ENCODE results near the gene SESN1.

Gene SESN1

DNA sequence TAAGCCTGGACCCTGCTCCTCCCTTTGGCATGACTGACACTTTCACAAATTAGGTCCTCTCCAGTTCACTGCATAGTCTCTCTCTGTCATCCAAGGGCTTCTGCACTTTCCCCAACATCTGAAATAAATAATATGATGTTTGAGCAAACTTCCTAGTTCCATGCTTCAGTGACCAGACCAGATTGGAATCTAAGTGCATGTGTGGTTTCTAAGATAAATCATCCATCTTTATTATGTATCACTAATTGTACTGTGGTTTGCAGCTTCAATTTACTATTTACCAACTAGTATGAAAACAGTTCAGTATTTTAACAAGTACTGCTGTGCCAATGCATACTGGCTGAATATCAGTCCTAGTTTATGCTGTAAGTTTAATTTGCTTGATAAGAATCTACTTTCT is 18.7 kb downstream of the SESN1 start:
- ChIA-PET CTCF (no interaction called here), POLR2A (ENCODE audit: low non-redundant PET) (no interaction called here)
- TF ChIP-seq, protein P1, sequence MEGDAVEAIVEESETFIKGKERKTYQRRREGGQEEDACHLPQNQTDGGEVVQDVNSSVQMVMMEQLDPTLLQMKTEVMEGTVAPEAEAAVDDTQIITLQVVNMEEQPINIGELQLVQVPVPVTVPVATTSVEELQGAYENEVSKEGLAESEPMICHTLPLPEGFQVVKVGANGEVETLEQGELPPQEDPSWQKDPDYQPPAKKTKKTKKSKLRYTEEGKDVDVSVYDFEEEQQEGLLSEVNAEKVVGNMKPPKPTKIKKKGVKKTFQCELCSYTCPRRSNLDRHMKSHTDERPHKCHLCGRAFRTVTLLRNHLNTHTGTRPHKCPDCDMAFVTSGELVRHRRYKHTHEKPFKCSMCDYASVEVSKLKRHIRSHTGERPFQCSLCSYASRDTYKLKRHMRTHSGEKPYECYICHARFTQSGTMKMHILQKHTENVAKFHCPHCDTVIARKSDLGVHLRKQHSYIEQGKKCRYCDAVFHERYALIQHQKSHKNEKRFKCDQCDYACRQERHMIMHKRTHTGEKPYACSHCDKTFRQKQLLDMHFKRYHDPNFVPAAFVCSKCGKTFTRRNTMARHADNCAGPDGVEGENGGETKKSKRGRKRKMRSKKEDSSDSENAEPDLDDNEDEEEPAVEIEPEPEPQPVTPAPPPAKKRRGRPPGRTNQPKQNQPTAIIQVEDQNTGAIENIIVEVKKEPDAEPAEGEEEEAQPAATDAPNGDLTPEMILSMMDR (conservative IDR thresholded peaks at IDR 0.05; ENCODE audit: low read depth), result no peak
- H3K27ac ChIP-seq, result no peak overlapping the region
- DNase-seq (ENCODE audit: low spot score), result no peak

DNA sequence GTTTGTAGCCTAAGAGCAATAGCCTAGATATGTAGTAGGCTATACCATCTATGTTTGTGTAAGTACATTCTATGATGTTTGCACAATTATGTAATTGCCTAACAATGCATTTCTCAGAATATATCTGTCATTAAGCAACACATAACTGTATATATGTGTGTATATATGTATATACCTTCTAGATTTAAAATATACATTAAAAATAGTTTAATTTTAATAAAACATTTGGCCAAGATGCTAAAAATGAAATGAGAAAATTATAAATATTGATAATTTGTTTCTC is 20.6 kb downstream of the SESN1 start:
- CTCF ChIA-PET, result interaction anchor here (0.5 to 1.9 kb wide), 6 partner anchors 12 to 1024 kb away, joined by 3 to 11 read pairs (median 6); partner anchors contain the start of gene ARMC2
- no peak for DNase-seq (ENCODE audit: low spot score)
- POLR2A ChIA-PET (ENCODE audit: low non-redundant PET), result no interaction called here
- TF ChIP-seq, protein P1 (conservative IDR thresholded peaks at IDR 0.05; ENCODE audit: low read depth), result no peak
- no peak overlapping the region for H3K27ac ChIP-seq

DNA sequence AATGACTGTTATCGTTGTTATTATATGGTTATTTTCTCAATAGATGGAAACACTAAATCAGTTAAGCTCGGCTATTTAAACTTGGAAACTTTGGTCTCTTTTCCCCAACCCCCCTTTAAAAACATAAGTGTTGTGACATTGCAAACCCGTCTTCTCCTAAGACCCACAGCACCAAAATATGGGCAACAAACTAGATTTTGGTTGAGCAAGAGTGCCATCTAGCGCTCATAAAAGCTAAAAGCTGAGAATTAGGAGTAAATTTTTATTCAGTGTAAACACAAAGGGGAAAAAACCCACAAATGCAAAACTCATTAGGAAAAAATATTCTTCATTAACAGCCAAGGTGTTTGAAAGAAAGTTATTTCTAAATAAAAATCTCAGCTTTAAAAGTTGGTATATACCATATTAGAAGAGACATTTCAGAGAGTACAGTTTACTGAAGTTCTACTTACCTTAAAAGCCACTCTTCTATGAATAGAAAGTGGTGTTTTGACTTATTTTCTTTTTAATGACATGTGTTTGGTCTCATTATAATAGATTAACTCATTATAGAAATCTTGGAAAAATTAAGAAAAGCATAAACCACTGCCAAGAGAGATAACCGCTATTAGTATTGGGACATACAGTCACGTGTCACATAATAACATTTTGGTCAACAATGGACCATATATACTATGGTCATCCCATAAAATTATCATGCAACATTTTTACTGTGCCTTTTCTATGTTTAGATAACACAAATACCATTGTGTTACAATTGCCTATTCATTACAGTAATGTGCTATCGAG is 21.1 kb downstream of the SESN1 start:
- TF ChIP-seq, protein P1 (conservative IDR thresholded peaks at IDR 0.05; ENCODE audit: low read depth), result peak; percentile 66
- ChIA-PET POLR2A (ENCODE audit: low non-redundant PET) (no interaction called here), CTCF (interaction anchor here (0.5 to 1.9 kb wide), 14 partner anchors 9 to 1816 kb away, joined by 3 to 11 read pairs (median 4); partner anchors contain the start of gene ARMC2)
- no peak overlapping the region for H3K27ac ChIP-seq
- peak; percentile 40 for DNase-seq (ENCODE audit: low spot score)

DNA sequence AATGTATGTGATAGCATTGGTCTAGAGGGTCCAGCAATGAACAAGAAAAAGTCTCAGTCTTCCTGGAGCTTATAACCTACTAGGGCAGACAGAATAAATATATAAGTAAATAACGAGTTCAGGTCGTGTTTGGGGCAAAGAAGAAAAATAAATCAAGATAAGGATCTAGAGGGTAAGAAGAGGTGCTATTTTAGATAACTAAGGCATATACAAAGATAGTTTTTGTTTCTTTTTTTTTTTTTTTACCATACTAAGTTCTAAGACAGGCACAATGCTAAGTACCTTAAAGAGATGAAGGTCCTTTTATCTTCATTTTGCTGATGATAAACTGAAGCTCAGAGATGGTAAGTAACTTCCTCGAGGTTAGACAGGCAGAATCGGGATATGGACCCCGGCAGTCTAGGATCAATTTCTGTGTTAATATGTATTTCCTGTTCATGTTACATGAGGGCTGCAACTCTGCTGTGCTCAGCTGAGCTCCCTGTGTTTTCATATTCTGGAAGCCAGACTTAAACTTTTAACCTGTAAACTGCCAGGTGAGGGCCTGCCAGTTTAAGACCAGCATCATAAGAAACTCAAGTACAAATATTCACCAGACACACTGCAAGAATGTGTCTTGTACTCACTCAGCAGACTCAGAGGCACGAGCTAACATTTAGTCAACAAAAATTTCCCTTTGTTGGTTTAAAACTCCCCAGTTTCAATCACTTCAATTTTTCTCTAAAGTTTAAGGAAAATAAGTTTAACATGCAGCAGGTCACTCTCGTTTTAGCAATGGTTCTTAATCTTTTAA is 23.3 kb downstream of the SESN1 start:
- DNase-seq (ENCODE audit: low spot score), result no peak
- ChIA-PET POLR2A (ENCODE audit: low non-redundant PET) (no interaction called here), CTCF (interaction anchor here (0.6 kb wide), 1 partner anchor 280 kb away, joined by 3 read pairs; no protein-coding TSS in a partner anchor)
- no peak overlapping the region for H3K27ac ChIP-seq
- TF ChIP-seq, protein P1 (conservative IDR thresholded peaks at IDR 0.05; ENCODE audit: low read depth), result no peak

DNA sequence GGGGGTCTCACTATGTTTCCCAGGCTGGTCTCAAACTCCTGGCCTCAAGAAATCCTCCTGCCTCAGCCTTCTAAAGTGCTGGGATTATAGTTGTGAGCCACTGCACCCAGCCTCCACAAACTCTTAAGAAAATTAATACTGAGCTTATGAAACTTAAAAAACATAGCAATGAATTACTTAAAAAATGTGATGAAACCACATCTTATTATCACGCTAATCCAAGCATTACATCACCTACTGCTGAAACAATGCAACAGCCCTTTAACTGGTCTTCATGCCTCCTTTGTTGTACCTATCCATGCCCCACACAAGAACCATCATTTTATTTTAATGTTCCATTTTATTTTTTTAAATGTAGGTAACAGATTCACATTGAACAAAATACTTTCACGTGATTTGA is 24.9 kb downstream of the SESN1 start:
- ChIA-PET POLR2A (ENCODE audit: low non-redundant PET) (no interaction called here), CTCF (no interaction called here)
- TF ChIP-seq, protein P1 (conservative IDR thresholded peaks at IDR 0.05; ENCODE audit: low read depth), result no peak
- DNase-seq (ENCODE audit: low spot score), result no peak
- no peak overlapping the region for H3K27ac ChIP-seq

DNA sequence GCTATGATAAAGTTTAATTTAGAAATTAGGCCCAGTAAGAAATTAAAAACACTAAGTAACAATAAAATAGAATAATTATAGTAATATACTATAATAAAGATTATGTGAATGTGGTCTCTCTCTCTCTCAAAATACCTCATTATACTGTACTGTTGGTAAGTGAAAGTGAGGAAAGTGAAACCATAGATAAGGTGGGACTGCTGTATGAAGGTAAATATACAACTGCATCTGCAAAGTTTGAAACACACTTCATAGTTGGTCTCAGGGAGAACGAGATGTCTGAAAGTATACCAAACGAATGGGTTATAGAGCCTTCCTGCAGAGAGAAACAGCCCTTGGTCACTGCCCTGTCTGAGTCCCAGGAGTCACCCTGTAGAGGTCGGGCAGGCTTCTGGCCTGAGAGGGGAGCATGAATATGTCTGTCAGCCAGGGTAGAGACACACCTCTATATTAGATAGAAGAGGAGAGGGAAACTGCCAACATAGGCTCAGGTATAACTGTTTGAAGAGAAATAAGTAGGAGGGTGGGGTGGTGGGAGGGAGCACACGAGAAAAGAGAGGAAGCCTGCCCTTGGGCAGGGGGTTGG is 31.8 kb downstream of the SESN1 start:
- POLR2A ChIA-PET (ENCODE audit: low non-redundant PET), result no interaction called here
- CTCF ChIA-PET, result no interaction called here
- DNase-seq (ENCODE audit: low spot score), result no peak
- TF ChIP-seq, protein P1 (conservative IDR thresholded peaks at IDR 0.05; ENCODE audit: low read depth), result no peak
- H3K27ac ChIP-seq, result no peak overlapping the region

Data from RWPE1 (cell line).